Liver (tissue), 9 donors: ENCODE measurements around the gene EVX1. TPM values are rescaled to one million over a fixed set of nuclear protein-coding genes. Genes with fewer than 3 reads are reported as not detected.

ENCODE experiments used
- DNase-seq: peaks from one replicate; pipeline ENCODE4 v3.0.0-alpha.2; 2017; ENCODE audit warnings: low spot score
- H3K27ac ChIP-seq, 2 donors: one replicate each; pipeline ENCODE4 v1.7.0; 2013; ENCODE audit warnings: inconsistent platforms in 2 of 2, low read length in 2 of 2, control low read depth in 1 of 2, low read depth in 1 of 2, mild to moderate bottlenecking in 1 of 2
- H3K27me3 ChIP-seq, 4 donors: one replicate each; pipeline versions ENCODE4 v1.6.1 to v1.7.0; 2013; ENCODE audit warnings: low read length in 3 of 4, inconsistent platforms in 1 of 4, mild to moderate bottlenecking in 1 of 4, moderate library complexity in 1 of 4; ENCODE audit not compliant: control insufficient read depth in 4 of 4, insufficient read depth in 4 of 4
- H3K36me3 ChIP-seq, 4 donors: one replicate each; pipeline versions ENCODE4 v1.6.1 to v1.7.0; 2013; ENCODE audit warnings: low read length in 3 of 4, mild to moderate bottlenecking in 3 of 4, low read depth in 1 of 4, moderate library complexity in 1 of 4; ENCODE audit not compliant: control insufficient read depth in 4 of 4, insufficient read depth in 3 of 4
- H3K4me1 ChIP-seq, 4 donors: one replicate each; pipeline versions ENCODE4 v1.6.1 to v1.7.0; 2013; ENCODE audit warnings: low read length in 3 of 4, mild to moderate bottlenecking in 3 of 4, moderate library complexity in 1 of 4; ENCODE audit not compliant: control insufficient read depth in 4 of 4, insufficient read depth in 4 of 4
- H3K4me3 ChIP-seq, 3 donors: one replicate each; pipeline versions ENCODE4 v1.6.1 to v1.7.0; 2013; ENCODE audit warnings: low read length in 3 of 3, control low read depth in 1 of 3, low read depth in 1 of 3, mild to moderate bottlenecking in 1 of 3
- H3K9ac ChIP-seq, 2 donors: one replicate each; pipeline ENCODE4 v1.7.0; 2013; ENCODE audit warnings: low read length in 2 of 2, mild to moderate bottlenecking in 2 of 2, moderate library complexity in 2 of 2, control low read depth in 1 of 2, low read depth in 1 of 2
- H3K9me3 ChIP-seq, 4 donors: one replicate each; pipeline versions ENCODE4 v1.6.1 to v1.7.0; 2013; ENCODE audit warnings: low read length in 3 of 4; ENCODE audit not compliant: control insufficient read depth in 4 of 4
- ATF3 ChIP-seq: IDR thresholded peaks from 2 replicates; pipeline ENCODE4 v1.6.1; 2016; ENCODE audit warnings: antibody characterized with exemption
- CTCF ChIP-seq: fragments of 150-350 bp; IDR thresholded peaks from 2 replicates; pipeline ENCODE4 v1.5.1; 2017; ENCODE audit warnings: improper control_type of control experiment, low read depth, low read length; ENCODE audit not compliant: missing input control
- EGR1 ChIP-seq, 2 donors: IDR thresholded peaks; 2 replicates each; pipeline ENCODE4 v1.6.1; 2016 to 2018; ENCODE audit warnings: antibody characterized with exemption in 2 of 2, low read depth in 2 of 2
- FOXA1 ChIP-seq: IDR thresholded peaks from 2 replicates; pipeline ENCODE4 v1.6.1; 2016; ENCODE audit warnings: antibody characterized with exemption
- FOXA2 ChIP-seq: IDR thresholded peaks from 2 replicates; pipeline ENCODE4 v1.6.1; 2016; ENCODE audit warnings: antibody characterized with exemption
- GABPA ChIP-seq, 2 donors: IDR thresholded peaks in 1 of 2; conservative IDR thresholded peaks in 1 of 2; 2 replicates each; pipeline ENCODE4 v1.6.1; 2016; ENCODE audit warnings: antibody characterized with exemption in 2 of 2, mild to moderate bottlenecking in 1 of 2, moderate library complexity in 1 of 2
- HNF4A ChIP-seq, 2 donors: conservative IDR thresholded peaks; 2 replicates each; pipeline ENCODE4 v1.6.1; 2016; ENCODE audit warnings: antibody characterized with exemption in 2 of 2, mild to moderate bottlenecking in 2 of 2
- HNF4G ChIP-seq: IDR thresholded peaks from 2 replicates; pipeline ENCODE4 v1.6.1; 2016; ENCODE audit warnings: antibody characterized with exemption
- NR2F2 ChIP-seq: IDR thresholded peaks from 2 replicates; pipeline ENCODE4 v1.6.1; 2016; ENCODE audit warnings: antibody characterized with exemption
- RAD21 ChIP-seq, 2 donors: IDR thresholded peaks; 2 replicates each; pipeline ENCODE4 v1.6.1; 2016; ENCODE audit warnings: antibody characterized with exemption in 2 of 2, mild to moderate bottlenecking in 2 of 2
- REST ChIP-seq: IDR thresholded peaks from 2 replicates; pipeline ENCODE4 v1.6.1; 2016; ENCODE audit warnings: antibody characterized with exemption, mild to moderate bottlenecking
- RXRA ChIP-seq, 2 donors: IDR thresholded peaks; 2 replicates each; pipeline ENCODE4 v1.6.1; 2017 to 2018; ENCODE audit warnings: antibody characterized with exemption in 2 of 2, mild to moderate bottlenecking in 1 of 2
- SP1 ChIP-seq: IDR thresholded peaks from 2 replicates; pipeline ENCODE4 v1.6.1; 2018; ENCODE audit warnings: antibody characterized with exemption, mild to moderate bottlenecking
- WGBS: extraction: QIAGEN DNeasy Blood & Tissue Kit; methylation state at CpG from one replicate; pipeline ENCODE4 v1.1.7; 2013; 5-methylcytosine and 5-hydroxymethylcytosine counted together
- polyA plus RNA-seq, 2 donors: library from polyadenylated mRNA; stranded (reverse) in 1 of 2; unstranded in 1 of 2; fragments of 200-250 nt in 1 of 2; fragments of >200 nt in 1 of 2; fragmentation: Nextera tagmentation in 1 of 2; extraction: Ambion mirVana in 1 of 2; gene quantifications; one replicate each; pipeline versions ENCODE4 v1.2.1 to v1.2.3, GENCODE V29; 2013 to 2015
- total RNA-seq, 2 donors: library from RNA; depleted of rRNA; stranded (reverse); fragments of >200 nt; gene quantifications; one replicate each; pipeline ENCODE4 v1.2.3, GENCODE V29; 2014
- donor health status: healthy.
- donor health status: healthy.
- donor health status: healthy.
- donor health status: healthy.
- donor health status: healthy.

Gene EVX1
- total and polyA plus RNA-seq, 4 donors, result not detected

GRCh38 chr7:27283558-27283957 lies 41.0 kb downstream of the EVX1 start:
- TF ChIP-seq CTCF, result no peak
- TF ChIP-seq FOXA2, result no peak
- TF ChIP-seq NR2F2, result no peak
- no peak for TF ChIP-seq GABPA (IDR thresholded peaks at IDR 0.05 in 1 of 2, conservative IDR thresholded peaks at IDR 0.05 in 1 of 2)
- no peak for TF ChIP-seq RAD21 (IDR thresholded peaks at IDR 0.05)
- TF ChIP-seq REST, result no peak
- TF ChIP-seq HNF4G, result no peak
- no peak for TF ChIP-seq RXRA (IDR thresholded peaks at IDR 0.05)
- no peak for TF ChIP-seq SP1
- no peak for TF ChIP-seq ATF3
- WGBS, result 87% methylated on average over 3 of the region's 3 CpGs

GRCh38 chr7:27295236-27295635 lies 52.6 kb downstream of the EVX1 start:
- Histone ChIP-seq H3K27ac (no peak overlapping the region), H3K36me3 (no peaks in the 10 kb centered on the region), H3K9me3 (no peaks in the 10 kb centered on the region), H3K4me3 (no peak overlapping the region), H3K27me3 (no peaks in the 10 kb centered on the region), H3K4me1 (no peaks in the 10 kb centered on the region), H3K9ac (no peak overlapping the region)
- TF ChIP-seq HNF4G (no peak), HNF4A (conservative IDR thresholded peaks at IDR 0.05) (no peak), GABPA (IDR thresholded peaks at IDR 0.05 in 1 of 2, conservative IDR thresholded peaks at IDR 0.05 in 1 of 2) (no peak), RXRA (IDR thresholded peaks at IDR 0.05) (no peak), EGR1 (IDR thresholded peaks at IDR 0.05; ENCODE audit: low read depth in 2 of 2) (no peak), FOXA2 (no peak), REST (no peak), FOXA1 (no peak), ATF3 (no peak)
- DNase-seq, result no peak
- 63% methylated on average over 2 of the region's 2 CpGs for WGBS

More at GRCh38 chr7:27283558-27283957, 41.0 kb downstream of the EVX1 start:
- Histone ChIP-seq H3K36me3 (no peaks in the 10 kb centered on the region), H3K4me1 (no peaks in the 10 kb centered on the region), H3K27me3 (no peaks in the 10 kb centered on the region), H3K4me3 (no peak overlapping the region), H3K27ac (no peak overlapping the region), H3K9ac (no peak overlapping the region), H3K9me3 (no peaks in the 10 kb centered on the region)
- DNase-seq, result no peak
